Right lobe of liver (tissue), 6 donors: ENCODE measurements around the gene EMX1. TPM values are rescaled to one million over a fixed set of nuclear protein-coding genes. Genes with fewer than 3 reads are reported as not detected.

Source experiments
- ATAC-seq, 4 donors: fragments of 200-7000 bp; cut with Tn5 transposase; one replicate each; pipeline ENCODE4 v1.9.1; 2020; ENCODE audit warnings: mild to moderate bottlenecking in 4 of 4, moderate library complexity in 4 of 4
- DNase-seq, 3 donors: peaks; one replicate each; pipeline ENCODE4 v3.0.0-alpha.2; 2020
- H3K27ac ChIP-seq, 3 donors: fragments of 200-600 bp; one replicate each; pipeline ENCODE4 v1.8.0; 2022
- H3K27me3 ChIP-seq, 2 donors: fragments of 200-600 bp; one replicate each; pipeline ENCODE4 v1.8.0; 2022
- H3K36me3 ChIP-seq, 4 donors: fragments of 200-600 bp; sonication (generic) in 1 of 4; one replicate each; pipeline versions ENCODE4 v1.5.1 to v1.8.0; 2017 to 2022; ENCODE audit warnings: control low read depth in 1 of 4
- H3K4me1 ChIP-seq, 4 donors: fragments of 200-600 bp; sonication (generic) in 1 of 4; one replicate each; pipeline versions ENCODE4 v1.5.1 to v1.8.0; 2017 to 2022; ENCODE audit warnings: control low read depth in 1 of 4
- H3K4me3 ChIP-seq, 3 donors: fragments of 200-600 bp; one replicate each; pipeline ENCODE4 v1.8.0; 2022
- H3K9me3 ChIP-seq, 4 donors: fragments of 200-600 bp; sonication (generic) in 1 of 4; one replicate each; pipeline versions ENCODE4 v1.5.1 to v1.8.0; 2017 to 2022; ENCODE audit warnings: control low read depth in 1 of 4
- POLR2A ChIP-seq: fragments of 450-650 bp; IDR thresholded peaks from one replicate; pipeline ENCODE4 v1.6.1; 2017; ENCODE audit warnings: antibody characterized with exemption, mild to moderate bottlenecking
- WGBS: methylation state at CpG from one replicate; pipeline ENCODE4 v1.1.6; 2018; ENCODE audit warnings: low coverage, low lambda C conversion rate; ENCODE audit not compliant: insufficient coverage; ENCODE audit errors: missing lambda C conversion rate; 5-methylcytosine and 5-hydroxymethylcytosine counted together
- intact Hi-C, 2 donors: fragments of 100-400 bp; cut with DNase I; formaldehyde crosslinking; loops; one replicate each; pipeline versions ENCODE4 v1.11.2 to v1.14.1; 2022
- total RNA-seq, 6 experiments: library from RNA; depleted of rRNA in 2 of 6; stranded (reverse); fragments of >200 nt in 2 of 6; fragmentation: NEBNext Ultra II Directional in 3 of 6; extraction: Animal tissue kit (Norgen Biotek cat#: 25700) in 3 of 6; gene quantifications; one replicate each; pipeline versions ENCODE4 v1.1.0 to v1.2.4, GENCODE V29; 2016 to 2023
- TF ChIP-seq, protein P1 (sequence below), 4 donors: fragments of 200-600 bp in 3 of 4; fragments of 450-650 bp in 1 of 4; IDR thresholded peaks; one replicate each; pipeline versions ENCODE4 v1.5.1 to v1.8.0; 2016 to 2022; ENCODE audit warnings: antibody characterized with exemption in 4 of 4, mild to moderate bottlenecking in 2 of 4
- donor health status: DM: no; HTN: yes; CAD: no.
- donor health status: DM: no; HTN: no; CAD: no.
- donor health status: DM: no; HTN: no; CAD: no.
- donor health status: DM: no; HTN: yes; CAD: no.
- donor health status: DM: no; HTN: yes; CAD: no.

Gene EMX1
- total RNA-seq, 6 experiments from 2014 or later, result 0.25 to 0.49 (median 0.29) TPM; not detected in 3

DNA sequence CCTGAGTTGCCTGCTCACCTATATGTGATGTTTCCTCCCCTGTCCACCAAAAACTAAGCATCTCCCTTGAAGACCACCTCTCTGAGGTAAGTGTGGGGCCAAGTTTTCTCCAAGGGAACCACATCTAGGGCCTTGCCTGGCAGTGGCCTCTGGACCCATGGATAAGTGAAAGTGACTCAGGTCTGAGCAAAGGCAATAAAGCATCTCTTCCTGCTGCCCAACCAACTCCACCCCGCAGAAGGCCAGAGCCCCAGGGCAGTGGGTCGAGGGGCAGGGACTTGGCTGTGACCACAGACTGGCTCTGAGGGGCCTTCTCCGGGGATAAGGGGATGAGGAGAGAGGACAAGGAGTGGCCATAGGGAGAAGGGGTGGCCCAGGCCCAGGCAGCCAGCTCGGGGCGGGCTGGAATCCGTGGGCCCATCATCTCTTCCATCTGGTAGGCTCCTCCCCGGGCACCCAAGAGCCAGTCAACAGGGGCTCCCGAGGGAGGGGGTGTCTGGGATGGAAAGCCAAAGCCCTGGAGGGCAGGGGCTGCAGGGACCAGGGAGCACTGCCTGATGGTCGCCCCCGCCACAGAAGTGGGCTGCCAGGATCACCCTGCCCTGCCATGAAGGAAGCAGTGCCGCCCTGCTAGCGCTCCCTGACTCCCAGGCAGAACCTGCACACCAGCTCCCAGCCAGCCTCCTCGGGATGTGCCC, 33.4 kb downstream of the EMX1 start:
- H3K27me3 ChIP-seq, result no peaks in the 10 kb centered on the region
- H3K27ac ChIP-seq, result no peak overlapping the region
- intact Hi-C loops, result no loop called here
- ATAC-seq, result no peak
- H3K4me3 ChIP-seq, result no peak overlapping the region
- peaks cover 0 to 7% (median 0%) of the 10 kb centered on the region in 4 donors for H3K36me3 ChIP-seq
- no peak for DNase-seq
- WGBS, result 80% methylated on average over 3 of the region's 13 CpGs
- H3K9me3 ChIP-seq, result no peaks in the 10 kb centered on the region
- H3K4me1 ChIP-seq, result no peaks in the 10 kb centered on the region
- TF ChIP-seq, protein P1, sequence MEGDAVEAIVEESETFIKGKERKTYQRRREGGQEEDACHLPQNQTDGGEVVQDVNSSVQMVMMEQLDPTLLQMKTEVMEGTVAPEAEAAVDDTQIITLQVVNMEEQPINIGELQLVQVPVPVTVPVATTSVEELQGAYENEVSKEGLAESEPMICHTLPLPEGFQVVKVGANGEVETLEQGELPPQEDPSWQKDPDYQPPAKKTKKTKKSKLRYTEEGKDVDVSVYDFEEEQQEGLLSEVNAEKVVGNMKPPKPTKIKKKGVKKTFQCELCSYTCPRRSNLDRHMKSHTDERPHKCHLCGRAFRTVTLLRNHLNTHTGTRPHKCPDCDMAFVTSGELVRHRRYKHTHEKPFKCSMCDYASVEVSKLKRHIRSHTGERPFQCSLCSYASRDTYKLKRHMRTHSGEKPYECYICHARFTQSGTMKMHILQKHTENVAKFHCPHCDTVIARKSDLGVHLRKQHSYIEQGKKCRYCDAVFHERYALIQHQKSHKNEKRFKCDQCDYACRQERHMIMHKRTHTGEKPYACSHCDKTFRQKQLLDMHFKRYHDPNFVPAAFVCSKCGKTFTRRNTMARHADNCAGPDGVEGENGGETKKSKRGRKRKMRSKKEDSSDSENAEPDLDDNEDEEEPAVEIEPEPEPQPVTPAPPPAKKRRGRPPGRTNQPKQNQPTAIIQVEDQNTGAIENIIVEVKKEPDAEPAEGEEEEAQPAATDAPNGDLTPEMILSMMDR (IDR thresholded peaks at IDR 0.05), result no peak
- TF ChIP-seq POLR2A, result no peak

DNA sequence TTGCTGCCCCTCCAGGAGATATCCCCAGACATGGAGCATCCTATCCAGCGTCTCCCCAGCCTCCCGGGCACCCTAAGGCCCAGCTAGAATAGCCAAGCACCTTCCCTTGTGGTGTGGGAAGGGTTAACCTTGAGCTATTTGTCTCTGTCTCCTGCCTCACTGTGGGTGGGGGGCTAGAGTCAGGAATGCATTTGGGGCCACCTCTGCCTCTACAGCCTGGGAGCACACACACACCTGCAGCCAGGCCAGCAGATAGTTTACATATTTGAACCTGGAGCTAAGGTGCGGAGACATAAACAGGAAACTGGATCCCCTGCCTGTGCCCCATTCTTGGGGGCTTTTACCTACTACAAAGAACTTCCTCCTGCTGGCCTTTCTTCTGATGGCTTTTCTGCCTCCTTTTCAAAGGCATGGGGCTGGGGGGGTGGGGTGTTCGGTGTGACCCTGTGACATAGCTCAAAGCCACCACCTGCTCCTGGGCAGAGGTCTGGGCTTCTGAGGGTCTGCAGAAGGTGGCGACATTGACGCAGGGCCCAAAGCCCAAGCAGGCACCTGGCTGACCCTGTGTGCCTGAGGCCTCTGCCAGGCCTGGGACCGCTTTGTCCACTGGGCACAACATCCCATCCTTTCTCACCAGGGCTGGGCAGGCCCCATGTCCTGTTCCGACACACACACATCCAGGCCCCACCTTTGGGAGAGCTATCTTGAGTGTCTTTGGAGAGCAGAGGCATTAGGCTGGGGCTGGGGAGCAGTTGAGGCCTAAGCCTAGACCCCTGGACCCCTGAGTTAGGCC, 34.2 kb downstream of the EMX1 start:
- Histone ChIP-seq H3K27ac (no peak overlapping the region), H3K9me3 (no peaks in the 10 kb centered on the region), H3K36me3 (peaks cover 0 to 7% (median 1%) of the 10 kb centered on the region in 4 donors), H3K27me3 (no peaks in the 10 kb centered on the region), H3K4me1 (no peaks in the 10 kb centered on the region), H3K4me3 (no peak overlapping the region)
- TF ChIP-seq, protein P1 (IDR thresholded peaks at IDR 0.05), result no peak
- TF ChIP-seq POLR2A, result no peak
- ATAC-seq (no peak), DNase-seq (no peak)
- WGBS, result 87% methylated on average over 6 of the region's 8 CpGs
- intact Hi-C loops, result no loop called here

DNA sequence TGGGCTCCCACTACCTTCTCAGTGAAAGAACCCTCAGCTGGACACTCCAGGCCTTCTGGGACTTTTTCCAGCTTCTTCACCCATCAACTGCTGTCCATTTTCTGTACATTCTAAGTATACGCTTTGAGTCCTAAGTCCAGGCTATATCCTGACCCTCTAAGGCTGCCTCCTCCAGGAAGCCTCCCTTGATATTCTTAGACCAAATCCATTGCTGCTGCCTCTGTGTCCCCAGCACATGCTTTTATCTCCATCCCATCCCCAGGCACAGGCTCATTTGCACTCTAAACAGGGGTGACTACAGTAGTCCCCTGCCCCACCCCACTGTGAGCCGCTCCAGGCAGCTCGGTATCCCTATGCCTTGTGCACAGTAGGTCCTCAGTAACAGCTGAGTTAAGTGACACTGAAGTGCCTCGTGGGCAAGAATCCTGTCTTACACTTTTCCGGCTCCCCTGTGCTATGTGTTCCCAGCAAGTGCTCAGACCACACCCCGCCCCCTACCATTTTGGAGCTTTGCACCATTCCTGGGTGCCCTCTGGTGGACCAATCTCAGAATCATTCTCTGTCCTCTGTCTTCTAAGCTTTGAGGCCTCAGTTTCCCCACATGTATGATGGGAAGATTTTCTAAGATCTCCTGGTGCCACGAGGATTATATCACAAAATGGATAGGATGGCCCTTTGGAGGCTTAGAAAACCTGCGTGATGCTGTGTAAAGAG, 34.9 kb downstream of the EMX1 start:
- ATAC-seq, result no peak
- no peaks in the 10 kb centered on the region for H3K9me3 ChIP-seq
- DNase-seq, result no peak
- 93% methylated on average over 3 of the region's 8 CpGs for WGBS
- no peak for TF ChIP-seq POLR2A
- TF ChIP-seq, protein P1 (IDR thresholded peaks at IDR 0.05), result no peak
- no peak overlapping the region for H3K27ac ChIP-seq
- no peak overlapping the region for H3K4me3 ChIP-seq
- intact Hi-C loops, result no loop called here
- no peaks in the 10 kb centered on the region for H3K4me1 ChIP-seq
- H3K36me3 ChIP-seq, result peaks cover 0 to 10% (median 4%) of the 10 kb centered on the region in 4 donors
- H3K27me3 ChIP-seq, result no peaks in the 10 kb centered on the region

DNA sequence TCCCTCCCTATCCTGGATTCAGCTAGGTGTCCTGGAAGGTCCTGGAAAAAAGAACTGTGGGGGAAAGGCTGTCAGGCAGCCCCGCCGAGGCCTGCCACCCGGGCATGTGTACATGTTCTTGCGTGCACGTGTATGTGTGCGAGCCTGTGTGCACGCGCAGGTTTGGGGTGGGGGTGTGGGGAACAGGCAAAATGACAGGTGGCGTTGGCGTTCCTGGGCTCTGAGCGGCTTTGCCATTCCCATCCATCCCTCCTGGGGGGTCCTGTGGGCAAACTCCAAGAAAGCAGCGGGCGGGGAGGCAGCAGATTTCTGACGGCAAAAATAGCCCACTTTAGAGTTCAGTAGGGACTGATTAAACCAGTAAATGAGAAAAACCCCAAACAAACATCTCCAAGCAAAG, 35.6 kb downstream of the EMX1 start:
- DNase-seq (no peak), ATAC-seq (no peak)
- Histone ChIP-seq H3K36me3 (peaks cover 0 to 12% (median 4%) of the 10 kb centered on the region in 4 donors), H3K27ac (no peak overlapping the region), H3K4me1 (no peaks in the 10 kb centered on the region), H3K9me3 (no peaks in the 10 kb centered on the region), H3K4me3 (no peak overlapping the region), H3K27me3 (no peaks in the 10 kb centered on the region)
- WGBS, result 87% methylated on average over 10 of the region's 14 CpGs
- intact Hi-C loops, result no loop called here
- TF ChIP-seq, protein P1 (IDR thresholded peaks at IDR 0.05), result no peak
- no peak for TF ChIP-seq POLR2A
